HEK293 (cell line): ENCODE measurements around the gene GRM2.
A peak's percentile ranks its signal among the peaks of the same experiment; 100 is the strongest.

Experiments used
- CTCF ChIA-PET: fragments of 350-600 bp; formaldehyde crosslinking; extraction: SDS; loops from one replicate; lab custom pipeline; 2021; ENCODE audit warnings: antibody characterized with exemption; lab: Yijun Ruan, JAX
- POLR2A ChIA-PET: fragments of 300-600 bp; formaldehyde crosslinking; extraction: SDS; loops from one replicate; lab custom pipeline; 2020; ENCODE audit warnings: antibody characterized with exemption, inconsistent platforms; lab: Yijun Ruan, JAX
- H3K27ac ChIP-seq: fragments of 200-500 bp; sonication (Bioruptor generic); 2 replicates; pipeline ENCODE4 v1.5.1; 2014; ENCODE audit warnings: low read depth, low read length, control low read depth, inconsistent platforms; ENCODE audit errors: extremely low read depth
- H3K36me3 ChIP-seq, 2 experiments: fragments of 200-500 bp in 1 of 2; sonication (Bioruptor generic) in 1 of 2; 1 replicate in 1 of 2; 2 replicates in 1 of 2; pipeline ENCODE4 v1.5.1; 2014 to 2017; ENCODE audit warnings: inconsistent platforms in 2 of 2, low read length in 2 of 2; ENCODE audit not compliant: control insufficient read depth in 2 of 2, insufficient read depth in 1 of 2
- H3K4me1 ChIP-seq: fragments of 200-500 bp; sonication (Bioruptor generic); 2 replicates; pipeline ENCODE4 v1.5.1; 2014; ENCODE audit warnings: mild to moderate bottlenecking, low read length, inconsistent platforms; ENCODE audit not compliant: control insufficient read depth, insufficient read depth
- H3K4me3 ChIP-seq: 2 replicates; pipeline ENCODE4 v1.5.1; 2011; ENCODE audit warnings: low read depth, mild to moderate bottlenecking, control low read depth, low read length, moderate library complexity
- H3K9me3 ChIP-seq: fragments of 200-500 bp; sonication (Bioruptor generic); 2 replicates; pipeline ENCODE4 v1.5.1; 2014; ENCODE audit warnings: low read depth, low read length, inconsistent platforms; ENCODE audit not compliant: control insufficient read depth, insufficient read depth
- IKZF3 ChIP-seq: fragments of 450-650 bp; IDR thresholded peaks from 2 replicates; pipeline ENCODE4 v1.5.0; 2018; ENCODE audit warnings: missing biosample characterization, mild to moderate bottlenecking, missing genetic modification characterization, moderate library complexity
- PRDM10 ChIP-seq: fragments of 450-650 bp; formaldehyde crosslinking; IDR thresholded peaks from 2 replicates; pipeline ENCODE4 v1.5.1; 2016; ENCODE audit warnings: missing biosample characterization, missing genetic modification characterization
- ZBTB48 ChIP-seq: fragments of 450-650 bp; formaldehyde crosslinking; IDR thresholded peaks from 2 replicates; pipeline ENCODE4 v1.5.1; 2016; ENCODE audit warnings: missing biosample characterization, missing genetic modification characterization
- ZEB2 ChIP-seq: fragments of 450-650 bp; formaldehyde crosslinking; IDR thresholded peaks from 2 replicates; pipeline ENCODE4 v1.5.1; 2016; ENCODE audit warnings: missing biosample characterization, missing genetic modification characterization
- ZFHX2 ChIP-seq: fragments of 450-650 bp; formaldehyde crosslinking; conservative IDR thresholded peaks from 2 replicates; pipeline ENCODE4 v1.5.1; 2016; ENCODE audit warnings: missing biosample characterization, missing genetic modification characterization
- ZNF132 ChIP-seq: fragments of 450-650 bp; formaldehyde crosslinking; IDR thresholded peaks from 2 replicates; pipeline ENCODE4 v1.5.1; 2017; ENCODE audit warnings: missing biosample characterization, missing genetic modification characterization, borderline replicate concordance
- ZNF174 ChIP-seq: fragments of 450-650 bp; formaldehyde crosslinking; IDR thresholded peaks from 2 replicates; pipeline ENCODE4 v1.5.0; 2017; ENCODE audit warnings: missing biosample characterization, mild to moderate bottlenecking, missing genetic modification characterization
- ZNF19 ChIP-seq: fragments of 450-650 bp; formaldehyde crosslinking; IDR thresholded peaks from 2 replicates; pipeline ENCODE4; 2016; ENCODE audit warnings: missing biosample characterization, missing genetic modification characterization, low read depth
- ZNF2 ChIP-seq: fragments of 450-650 bp; formaldehyde crosslinking; IDR thresholded peaks from 2 replicates; pipeline ENCODE4 v1.5.1; 2016; ENCODE audit warnings: missing biosample characterization, missing genetic modification characterization
- ZNF211 ChIP-seq: fragments of 450-650 bp; formaldehyde crosslinking; IDR thresholded peaks from 2 replicates; pipeline ENCODE4 v1.5.1; 2016; ENCODE audit warnings: low read depth, missing biosample characterization, missing genetic modification characterization
- ZNF26 ChIP-seq: fragments of 450-650 bp; formaldehyde crosslinking; IDR thresholded peaks from 2 replicates; pipeline ENCODE4 v1.5.1; 2016; ENCODE audit warnings: missing biosample characterization, missing genetic modification characterization
- ZNF292 ChIP-seq: fragments of 450-650 bp; formaldehyde crosslinking; IDR thresholded peaks from 2 replicates; pipeline ENCODE4 v1.5.1; 2016; ENCODE audit warnings: low read depth, missing biosample characterization, missing genetic modification characterization, borderline replicate concordance
- ZNF350 ChIP-seq: fragments of 450-650 bp; formaldehyde crosslinking; IDR thresholded peaks from 2 replicates; pipeline ENCODE4 v1.5.0; 2017; ENCODE audit warnings: missing biosample characterization, mild to moderate bottlenecking, missing genetic modification characterization
- ZNF354C ChIP-seq: fragments of 450-650 bp; formaldehyde crosslinking; IDR thresholded peaks from 2 replicates; pipeline ENCODE4 v1.5.1; 2016; ENCODE audit warnings: missing biosample characterization, missing genetic modification characterization, low read depth, borderline replicate concordance
- ZNF37A ChIP-seq: fragments of 450-650 bp; IDR thresholded peaks from 2 replicates; pipeline ENCODE4 v1.5.1; 2018; ENCODE audit warnings: missing biosample characterization, missing genetic modification characterization
- ZNF510 ChIP-seq: fragments of 450-650 bp; formaldehyde crosslinking; IDR thresholded peaks from 2 replicates; pipeline ENCODE4 v1.5.1; 2018; ENCODE audit warnings: mild to moderate bottlenecking, missing genetic modification characterization, missing biosample characterization; ENCODE audit not compliant: insufficient replicate concordance
- ZNF513 ChIP-seq: fragments of 450-650 bp; IDR thresholded peaks from 2 replicates; pipeline ENCODE4 v1.5.1; 2018; ENCODE audit warnings: missing biosample characterization, missing genetic modification characterization
- ZNF529 ChIP-seq: fragments of 450-650 bp; formaldehyde crosslinking; IDR thresholded peaks from 2 replicates; pipeline ENCODE4 v1.5.1; 2017; ENCODE audit warnings: missing genetic modification characterization, missing biosample characterization; ENCODE audit not compliant: insufficient replicate concordance
- ZNF558 ChIP-seq: fragments of 450-650 bp; formaldehyde crosslinking; IDR thresholded peaks from 2 replicates; pipeline ENCODE4 v1.5.1; 2016; ENCODE audit warnings: missing biosample characterization, missing genetic modification characterization
- ZNF747 ChIP-seq: fragments of 450-650 bp; formaldehyde crosslinking; IDR thresholded peaks from 2 replicates; pipeline ENCODE4 v1.5.1; 2016; ENCODE audit warnings: missing biosample characterization, missing genetic modification characterization
- ZNF791 ChIP-seq: fragments of 450-650 bp; formaldehyde crosslinking; IDR thresholded peaks from 2 replicates; pipeline ENCODE4 v1.5.1; 2016; ENCODE audit warnings: missing biosample characterization, missing genetic modification characterization
- ZSCAN30 ChIP-seq: fragments of 450-650 bp; IDR thresholded peaks from 2 replicates; pipeline ENCODE4 v1.5.1; 2018; ENCODE audit warnings: missing biosample characterization, mild to moderate bottlenecking, missing genetic modification characterization, moderate library complexity

The GRM2 gene

GRCh38 chr3:51686056-51686455 lies 20.8 kb upstream of the GRM2 start (continued):
- TF ChIP-seq ZNF510 (tag by site-specific recombination) (no peak), ZNF529 (tag by site-specific recombination) (no peak)

- H3K36me3 ChIP-seq, result peaks cover 0 to 90% of the 10 kb centered on the region in 2 experiments; a peak in 2 of 3 replicates
- POLR2A ChIA-PET, result no interaction called here
- CTCF ChIA-PET, result interaction anchor here (0.7 kb wide), 1 partner anchor 81 kb away, joined by 3 read pairs; no protein-coding TSS in a partner anchor
- TF ChIP-seq ZFHX2 (tag by site-specific recombination), result 0 out of 2 replicates have a peak, but pooled peaks have one; percentile 14
- no peak for TF ChIP-seq PRDM10 (tag by site-specific recombination)
- no peaks in the 10 kb centered on the region for H3K9me3 ChIP-seq
- no peak overlapping the region for H3K27ac ChIP-seq
- no peak overlapping the region for H3K4me3 ChIP-seq
- no peaks in the 10 kb centered on the region for H3K4me1 ChIP-seq
Observed at GRCh38 chr3:51686512-51687215, 20.2 kb upstream of the GRM2 start.

GRCh38 chr3:51687431-51688205 lies 19.2 kb upstream of the GRM2 start:
- Histone ChIP-seq H3K4me1 (no peaks in the 10 kb centered on the region), H3K4me3 (no peak overlapping the region), H3K9me3 (no peaks in the 10 kb centered on the region), H3K36me3 (peaks cover 0 to 93% of the 10 kb centered on the region in 2 experiments; a peak in 2 of 3 replicates)
- CTCF ChIA-PET, result interaction anchor here (0.6 to 0.7 kb wide), 2 partner anchors 82 to 253 kb away, joined by 3 read pairs; no protein-coding TSS in a partner anchor
- POLR2A ChIA-PET, result no interaction called here
- TF ChIP-seq ZEB2 (tag by site-specific recombination), result no peak
- TF ChIP-seq ZNF174 (tag by site-specific recombination), result no peak
- no peak for TF ChIP-seq ZNF354C (tag by site-specific recombination)
- TF ChIP-seq ZNF292 (tag by site-specific recombination), result no peak
- TF ChIP-seq ZNF513, result no peak
- TF ChIP-seq ZNF2 (tag by site-specific recombination), result no peak
- no peak for TF ChIP-seq ZNF747 (tag by site-specific recombination)
- TF ChIP-seq ZNF37A (tag by site-specific recombination), result no peak
- TF ChIP-seq IKZF3, result no peak
- TF ChIP-seq ZNF211 (tag by site-specific recombination), result no peak
- no peak for TF ChIP-seq ZNF132 (tag by site-specific recombination)
- no peak for TF ChIP-seq ZBTB48 (tag by site-specific recombination)
- TF ChIP-seq ZSCAN30 (tag by site-specific recombination), result no peak
- no peak for TF ChIP-seq ZNF350 (tag by site-specific recombination)
- no peak for TF ChIP-seq ZNF26 (tag by site-specific recombination)
- no peak for TF ChIP-seq ZNF791 (tag by site-specific recombination)
- no peak for TF ChIP-seq ZNF19 (tag by site-specific recombination)
- no peak for TF ChIP-seq ZNF558
- TF ChIP-seq, all 188 proteins: peak for 0
- no peak overlapping the region for H3K27ac ChIP-seq
